Skin of body (tissue), 3 donors: ENCODE data around the gene UCHL5. TPM values are rescaled to one million over a fixed set of nuclear protein-coding genes. Genes with fewer than 3 reads are reported as not detected.

Source experiments
- DNase-seq: peaks from one replicate; lab custom pipeline; 2025; lab: John Stamatoyannopoulos, UW
- small RNA-seq: library from RNA; depleted of rRNA; stranded (forward); fragments of <200 nt; gene quantifications from one replicate; pipeline ENCODE3, GENCODE V24; 2014; ENCODE audit warnings: low replicate concordance
- total RNA-seq: library from RNA; depleted of rRNA; stranded (reverse); fragments of >200 nt; gene quantifications from one replicate; pipeline ENCODE4 v1.2.3, GENCODE V29; 2014

Gene UCHL5
- total RNA-seq, 1 donor from 2014 or later, result 38.2 TPM

GRCh38 chr1:192967901-192968300 is 91.3 kb downstream of the UCHL5 start:
- no peak for DNase-seq

DNA sequence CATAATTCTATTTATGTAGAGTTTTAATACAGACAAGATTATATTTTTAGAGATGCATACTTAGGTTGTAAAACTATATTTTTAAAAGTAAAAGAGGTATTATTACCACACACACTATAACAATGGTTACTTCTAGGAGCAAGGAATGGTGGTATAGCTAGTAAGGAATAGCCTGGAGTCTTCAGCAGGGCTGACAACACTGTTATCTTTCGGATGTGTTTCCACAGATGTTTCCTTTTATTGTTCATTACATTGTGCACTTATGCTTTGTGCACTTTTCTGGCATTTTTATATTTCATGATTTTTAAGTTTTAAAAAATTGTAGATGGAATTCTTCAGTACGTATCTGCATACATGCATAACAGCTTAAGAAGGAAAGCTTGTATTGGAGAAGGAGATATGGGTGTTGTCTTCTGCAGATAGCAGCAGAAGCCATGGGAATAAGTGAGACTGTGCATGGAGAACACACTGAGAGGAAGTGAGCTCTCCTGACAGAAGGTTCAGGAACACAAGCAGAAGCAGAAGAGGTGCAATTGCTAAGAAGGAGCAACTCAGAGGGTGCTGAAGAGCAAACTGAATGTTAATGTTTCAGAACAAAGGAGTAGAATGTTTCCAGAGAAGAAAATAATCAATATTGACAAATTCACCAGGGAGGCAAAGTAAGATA is 91.8 kb downstream of the UCHL5 start:
- no peak for DNase-seq

DNA sequence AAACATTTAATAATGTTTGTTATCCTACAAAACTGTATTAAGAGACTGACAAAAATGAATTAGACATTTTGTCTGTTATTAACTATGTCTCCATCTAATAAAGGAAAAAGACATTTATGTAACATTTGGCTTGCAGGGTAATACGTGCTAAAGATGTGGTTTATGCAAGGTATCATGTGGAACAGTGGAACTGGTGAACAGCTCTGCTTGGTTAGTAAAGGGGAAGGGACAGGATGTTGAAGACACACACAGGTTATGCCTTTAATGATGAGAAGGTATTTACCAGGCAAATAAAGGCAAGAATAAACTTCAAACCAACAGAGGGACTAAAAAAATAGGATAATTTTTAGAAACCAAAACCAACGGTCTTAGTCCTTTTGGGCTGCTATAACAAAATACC is 93.1 kb downstream of the UCHL5 start:
- no peak for DNase-seq

DNA sequence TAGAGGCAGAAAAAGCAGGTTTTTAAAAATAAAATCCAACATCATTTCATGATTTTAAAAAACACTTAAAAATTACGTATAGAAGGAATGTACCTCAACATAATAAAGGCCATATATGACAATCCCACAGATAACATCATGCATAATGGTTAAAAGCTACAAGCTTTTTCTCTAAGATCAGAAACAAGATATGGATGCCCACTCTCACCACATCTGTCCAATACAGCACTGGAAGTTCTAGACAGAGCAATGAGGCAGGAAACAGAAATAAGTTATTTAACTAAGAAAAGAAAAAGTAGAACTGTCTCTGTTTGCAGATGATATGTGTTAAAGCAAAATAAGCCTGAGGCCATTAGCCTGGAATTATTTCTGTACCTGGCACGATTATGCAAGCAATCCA is 96.3 kb downstream of the UCHL5 start:
- no peak for DNase-seq

Small RNA genes lying within 50 kb of the gene (small RNA-seq; reads per million reads assigned to genes)
- gene SCARNA18B, result not detected

Other genes with a start within 250 kb of the UCHL5 start
- gene RO60, start 252 bp upstream of the UCHL5 start, total RNA-seq, result 108 TPM
- gene GLRX2, start 46.1 kb upstream of the UCHL5 start, total RNA-seq, result 4.9 TPM
- 33.7 TPM for gene CDC73, start 62.7 kb upstream of the UCHL5 start, total RNA-seq
- gene B3GALT2, start 127.3 kb upstream of the UCHL5 start, total RNA-seq, result 3.3 TPM